T-helper 17 cell (primary cell): ENCODE results near the gene TRAIP. TPM values are rescaled to one million over a fixed set of nuclear protein-coding genes. Genes with fewer than 3 reads are reported as not detected.

Source experiments
- ATAC-seq: fragments of 150-1000 bp; cut with Tn5 transposase; 2 replicates; pipeline ENCODE4 v1.10.0; 2021; ENCODE audit warnings: mild to moderate bottlenecking, moderate library complexity
- DNase-seq, 3 donors: peaks; one replicate each; pipeline versions ENCODE4 v3.0.0 to v3.0.0-alpha.2; 2020 to 2021
- H3K9me3 ChIP-seq: one replicate; pipeline ENCODE4 v1.7.0; 2013; ENCODE audit warnings: low read length, mild to moderate bottlenecking; ENCODE audit not compliant: control insufficient read depth, poor library complexity, severe bottlenecking
- H3K27ac Mint-ChIP-seq: one replicate; pipeline ENCODE4 v1.8.0; 2022; ENCODE audit warnings: mild to moderate bottlenecking, moderate library complexity, mixed read lengths
- H3K27me3 Mint-ChIP-seq: one replicate; pipeline ENCODE4 v1.8.0; 2022; ENCODE audit warnings: mixed read lengths
- H3K36me3 Mint-ChIP-seq: one replicate; pipeline ENCODE4 v1.8.0; 2022; ENCODE audit warnings: low read depth, mixed read lengths
- H3K4me1 Mint-ChIP-seq: one replicate; pipeline ENCODE4 v1.8.0; 2022; ENCODE audit warnings: mild to moderate bottlenecking, mixed read lengths
- H3K4me3 Mint-ChIP-seq: one replicate; pipeline ENCODE4 v1.8.0; 2022; ENCODE audit warnings: mild to moderate bottlenecking, moderate library complexity, mixed read lengths
- total RNA-seq, 4 donors: library from RNA in 2 of 4; stranded (reverse) in 2 of 4; gene quantifications; one replicate each; pipeline ENCODE4 v1.2.3 and lab custom pipeline; 2022 to 2026

The TRAIP gene
- total RNA-seq, 2 donors from 2014 or later, result 4.8 to 5.5 TPM

DNA sequence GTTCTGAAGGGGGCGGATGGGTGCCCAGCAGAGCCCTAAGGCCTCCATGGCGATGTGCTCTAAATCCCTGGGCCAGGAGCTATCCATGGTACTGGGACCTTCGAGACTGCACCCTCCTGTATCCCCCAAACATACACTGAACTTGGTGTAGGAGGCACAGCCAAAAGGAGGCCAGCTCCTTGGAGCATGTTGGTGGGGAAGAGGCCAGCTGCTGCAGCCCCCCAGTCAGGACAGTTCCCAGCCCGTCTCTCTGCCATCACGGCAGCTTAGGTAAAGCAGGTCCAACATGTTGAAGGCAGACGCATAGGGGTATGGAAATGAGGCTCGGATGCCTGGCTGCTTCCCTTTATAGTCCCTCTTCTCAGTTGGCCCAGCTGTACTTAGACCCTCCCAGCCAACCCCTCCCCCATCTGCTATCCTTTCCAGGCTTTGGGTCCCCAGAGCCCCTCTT lies 11.5 kb upstream of the TRAIP start:
- ATAC-seq (peak; percentile 27), DNase-seq (no peak)
- Mint-ChIP-seq H3K36me3 (no peaks in the 10 kb centered on the region), H3K4me3 (peak overlapping the region; percentile 59), H3K4me1 (peaks cover 9% of the 10 kb centered on the region), H3K27me3 (peaks cover 54% of the 10 kb centered on the region), H3K27ac (no peak overlapping the region)
- H3K9me3 ChIP-seq, result no peaks in the 10 kb centered on the region

DNA sequence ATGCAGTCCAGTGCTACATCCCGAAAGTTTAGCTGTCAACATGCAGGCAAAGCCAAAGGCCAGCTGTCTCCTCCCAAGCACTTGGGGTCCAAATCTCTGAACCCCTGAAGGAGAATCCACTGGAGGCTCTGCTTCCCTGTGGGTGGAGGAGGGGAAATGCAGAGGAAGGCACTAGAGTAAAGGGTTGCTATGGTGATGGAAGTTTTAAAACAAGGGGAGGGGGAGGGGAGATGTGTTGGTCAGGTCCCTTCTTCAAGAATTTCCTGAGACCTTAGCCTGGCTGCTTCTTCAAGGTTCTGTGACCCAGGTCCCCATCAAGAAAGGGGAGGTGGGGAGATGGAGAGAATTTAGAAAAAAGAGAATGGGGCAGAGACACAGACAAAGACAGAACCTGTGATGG lies 11.0 kb upstream of the TRAIP start:
- Mint-ChIP-seq H3K27ac (no peak overlapping the region), H3K4me1 (peaks cover 7% of the 10 kb centered on the region), H3K36me3 (no peaks in the 10 kb centered on the region), H3K27me3 (peaks cover 59% of the 10 kb centered on the region), H3K4me3 (peak overlapping the region; percentile 47)
- no peak for ATAC-seq
- DNase-seq, result no peak
- H3K9me3 ChIP-seq, result no peaks in the 10 kb centered on the region

DNA sequence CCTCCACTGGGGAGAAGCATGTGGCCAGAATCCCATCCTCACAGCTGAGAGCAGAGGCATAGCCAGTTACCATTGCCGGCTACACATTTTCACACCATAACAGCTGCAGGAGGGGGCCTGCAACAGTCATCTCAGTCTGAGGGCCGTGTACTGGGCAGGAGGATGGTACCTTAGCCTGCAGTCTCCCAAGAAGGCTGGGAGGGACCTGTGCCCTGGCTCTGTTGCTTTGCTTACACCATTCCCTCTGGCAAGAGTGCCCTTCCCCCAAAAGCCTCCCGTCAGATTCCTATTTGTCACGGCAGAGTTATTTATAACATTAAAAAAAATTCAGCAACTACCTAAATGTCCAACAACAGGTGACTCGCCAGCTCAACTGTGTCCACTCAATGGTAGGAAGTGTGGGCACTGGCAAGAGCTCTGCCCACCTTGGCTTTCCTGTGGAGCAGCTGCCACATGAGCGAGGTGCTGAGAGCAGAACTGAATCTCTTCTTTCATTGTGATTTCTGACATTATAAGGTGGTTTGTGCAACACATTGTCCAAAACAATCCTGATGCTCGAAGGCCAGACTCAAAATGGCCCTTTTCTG lies 8.9 kb upstream of the TRAIP start:
- no peaks in the 10 kb centered on the region for H3K36me3 Mint-ChIP-seq
- ATAC-seq, result no peak
- no peaks in the 10 kb centered on the region for H3K9me3 ChIP-seq
- peaks cover 57% of the 10 kb centered on the region for H3K27me3 Mint-ChIP-seq
- DNase-seq, result no peak
- peaks cover 2% of the 10 kb centered on the region for H3K4me1 Mint-ChIP-seq
- no peak overlapping the region for H3K4me3 Mint-ChIP-seq
- no peak overlapping the region for H3K27ac Mint-ChIP-seq

DNA sequence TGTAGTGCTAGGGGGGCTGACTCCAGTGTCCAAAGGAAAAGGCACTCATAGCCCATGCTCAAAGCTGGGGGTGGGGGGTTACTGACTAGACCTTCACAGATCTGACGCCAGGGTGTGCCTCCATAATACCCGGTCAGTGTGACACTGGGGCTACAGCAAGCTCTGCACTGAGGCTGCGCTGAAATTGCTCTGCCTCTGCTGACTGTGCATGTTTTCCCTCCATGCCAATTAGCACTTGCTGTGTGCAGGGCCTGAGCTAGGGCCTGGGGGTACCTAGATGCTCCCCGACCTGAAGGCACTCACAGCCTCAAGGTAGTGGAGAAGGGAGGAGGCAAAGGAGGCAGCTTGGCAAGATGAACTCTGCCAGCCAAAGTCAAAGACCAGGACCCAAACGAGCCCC lies 8.1 kb upstream of the TRAIP start:
- Mint-ChIP-seq H3K27ac (no peak overlapping the region), H3K36me3 (no peaks in the 10 kb centered on the region), H3K27me3 (peaks cover 57% of the 10 kb centered on the region), H3K4me1 (peaks cover 2% of the 10 kb centered on the region), H3K4me3 (no peak overlapping the region)
- DNase-seq (no peak), ATAC-seq (no peak)
- H3K9me3 ChIP-seq, result no peaks in the 10 kb centered on the region

DNA sequence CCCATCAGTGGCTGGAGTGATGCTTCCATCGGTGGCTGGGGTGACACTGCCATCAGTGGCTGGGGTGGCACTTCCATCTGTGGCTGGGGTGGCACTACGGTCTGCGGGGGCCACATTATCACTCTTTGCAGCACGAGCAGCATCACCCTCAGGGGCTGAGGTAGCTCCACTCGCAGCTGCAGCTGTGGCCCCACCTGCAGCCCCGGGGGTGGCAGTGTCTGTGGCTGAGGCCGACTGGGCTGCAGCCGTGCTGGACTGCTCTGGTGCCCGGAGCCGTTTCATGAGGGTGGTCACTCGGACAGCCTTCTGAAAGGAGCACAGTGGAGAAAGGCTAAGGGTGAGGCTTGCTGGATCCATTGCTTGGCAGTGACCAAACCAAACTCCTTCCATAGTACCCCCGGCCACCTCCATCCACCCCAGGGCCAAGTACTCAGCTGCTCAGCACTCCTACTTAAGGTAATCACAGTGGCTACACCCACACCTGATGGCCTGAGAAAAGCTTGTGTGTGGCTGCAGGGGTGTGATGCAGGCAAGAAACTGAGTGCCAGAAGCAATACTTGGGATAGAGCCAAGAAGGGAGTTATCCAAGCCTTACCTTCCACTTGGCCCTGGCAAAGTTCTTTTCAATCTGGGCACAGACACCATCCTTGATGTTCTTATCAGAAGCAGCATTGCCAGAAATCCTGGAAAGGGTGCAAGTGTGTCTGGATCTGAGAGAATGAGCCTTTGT lies 3.4 kb upstream of the TRAIP start:
- Mint-ChIP-seq H3K4me3 (no peak overlapping the region), H3K36me3 (no peaks in the 10 kb centered on the region), H3K27ac (peak overlapping the region; percentile 45), H3K4me1 (peaks cover 11% of the 10 kb centered on the region), H3K27me3 (peaks cover 25% of the 10 kb centered on the region)
- ATAC-seq (no peak), DNase-seq (no peak)
- no peaks in the 10 kb centered on the region for H3K9me3 ChIP-seq

DNA sequence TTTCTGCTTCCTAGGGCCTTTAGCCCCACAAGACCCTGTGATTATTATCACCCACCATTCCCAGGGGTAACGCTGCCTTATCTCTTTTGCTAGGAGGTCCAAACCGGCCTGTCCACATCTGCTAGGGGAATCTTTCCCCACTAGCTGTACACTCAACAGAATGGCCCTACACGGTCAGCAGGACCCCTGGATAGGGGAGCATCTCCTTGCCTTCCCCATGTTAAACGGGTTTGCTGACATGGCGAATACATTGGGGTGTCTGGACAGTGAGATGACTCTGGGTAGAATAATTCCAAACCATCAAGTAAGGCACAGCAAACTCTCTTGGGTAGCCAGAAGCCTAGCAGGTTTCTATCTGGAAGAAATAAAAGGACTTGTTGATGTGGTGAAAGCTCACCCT lies 702 bp downstream of the TRAIP start:
- H3K4me3 Mint-ChIP-seq, result peak overlapping the region; percentile 86
- no peaks in the 10 kb centered on the region for H3K27me3 Mint-ChIP-seq
- DNase-seq, result no peak
- H3K27ac Mint-ChIP-seq, result no peak overlapping the region
- H3K36me3 Mint-ChIP-seq, result no peaks in the 10 kb centered on the region
- peaks cover 9% of the 10 kb centered on the region for H3K4me1 Mint-ChIP-seq
- H3K9me3 ChIP-seq, result no peaks in the 10 kb centered on the region
- no peak for ATAC-seq

DNA sequence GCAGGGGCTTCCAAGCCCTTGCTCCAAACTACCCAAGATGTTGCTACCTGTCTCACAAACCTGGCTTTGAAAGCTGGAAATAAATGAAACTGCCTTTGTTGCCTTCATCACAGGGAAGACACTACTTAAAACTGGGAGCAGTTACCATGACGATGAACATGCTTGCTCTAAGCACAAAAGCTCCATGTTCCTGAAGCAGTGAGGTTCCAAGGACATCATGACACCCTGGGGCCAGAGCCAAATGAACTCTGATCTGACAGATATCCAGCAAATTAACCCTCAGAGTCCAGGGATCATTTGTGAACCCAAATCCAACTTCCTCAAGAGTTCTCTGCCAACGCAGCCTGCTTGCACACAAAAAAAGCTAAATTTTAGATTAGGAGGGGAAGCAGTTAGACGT lies 10.7 kb downstream of the TRAIP start:
- Mint-ChIP-seq H3K4me3 (no peak overlapping the region), H3K27me3 (no peaks in the 10 kb centered on the region), H3K27ac (no peak overlapping the region), H3K36me3 (no peaks in the 10 kb centered on the region), H3K4me1 (no peaks in the 10 kb centered on the region)
- H3K9me3 ChIP-seq, result no peaks in the 10 kb centered on the region
- no peak for DNase-seq
- ATAC-seq, result no peak

DNA sequence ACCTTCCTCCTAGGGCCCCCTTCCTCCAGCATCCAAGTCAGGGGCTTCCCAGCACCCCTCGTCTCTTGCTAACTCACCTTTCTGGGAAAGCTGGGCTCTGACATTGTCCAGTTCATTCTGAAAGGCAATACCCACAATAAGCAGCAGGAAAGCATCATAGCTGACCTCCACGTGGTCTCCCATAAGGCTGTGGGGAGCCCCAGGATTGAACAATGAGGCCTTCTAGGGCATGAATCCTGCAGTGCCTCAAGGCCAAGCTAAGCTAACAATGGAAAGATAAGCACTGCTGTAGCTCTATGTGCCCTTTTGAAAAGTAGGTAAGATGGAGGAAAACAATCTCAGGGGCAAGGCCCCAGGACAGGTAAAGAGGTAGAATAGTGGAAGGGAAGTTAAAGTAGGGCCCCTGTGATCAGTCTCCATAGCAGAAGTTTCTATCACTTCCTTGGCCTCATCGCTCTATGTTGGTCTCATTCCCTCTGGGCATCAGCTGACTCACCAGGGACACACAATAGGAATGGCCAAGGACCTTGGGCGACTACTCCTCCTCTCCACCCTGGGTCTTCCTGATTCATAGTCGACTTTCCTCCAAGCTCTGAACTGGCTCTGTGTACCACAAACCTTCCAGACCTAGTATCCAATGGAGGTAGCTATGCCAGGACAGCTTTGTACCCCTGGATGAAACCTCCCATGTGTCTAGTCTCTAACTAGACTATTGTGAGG lies 11.7 kb downstream of the TRAIP start:
- no peaks in the 10 kb centered on the region for H3K27me3 Mint-ChIP-seq
- DNase-seq (no peak), ATAC-seq (no peak)
- no peak overlapping the region for H3K4me3 Mint-ChIP-seq
- no peaks in the 10 kb centered on the region for H3K9me3 ChIP-seq
- H3K36me3 Mint-ChIP-seq, result no peaks in the 10 kb centered on the region
- H3K4me1 Mint-ChIP-seq, result no peaks in the 10 kb centered on the region
- H3K27ac Mint-ChIP-seq, result no peak overlapping the region

DNA sequence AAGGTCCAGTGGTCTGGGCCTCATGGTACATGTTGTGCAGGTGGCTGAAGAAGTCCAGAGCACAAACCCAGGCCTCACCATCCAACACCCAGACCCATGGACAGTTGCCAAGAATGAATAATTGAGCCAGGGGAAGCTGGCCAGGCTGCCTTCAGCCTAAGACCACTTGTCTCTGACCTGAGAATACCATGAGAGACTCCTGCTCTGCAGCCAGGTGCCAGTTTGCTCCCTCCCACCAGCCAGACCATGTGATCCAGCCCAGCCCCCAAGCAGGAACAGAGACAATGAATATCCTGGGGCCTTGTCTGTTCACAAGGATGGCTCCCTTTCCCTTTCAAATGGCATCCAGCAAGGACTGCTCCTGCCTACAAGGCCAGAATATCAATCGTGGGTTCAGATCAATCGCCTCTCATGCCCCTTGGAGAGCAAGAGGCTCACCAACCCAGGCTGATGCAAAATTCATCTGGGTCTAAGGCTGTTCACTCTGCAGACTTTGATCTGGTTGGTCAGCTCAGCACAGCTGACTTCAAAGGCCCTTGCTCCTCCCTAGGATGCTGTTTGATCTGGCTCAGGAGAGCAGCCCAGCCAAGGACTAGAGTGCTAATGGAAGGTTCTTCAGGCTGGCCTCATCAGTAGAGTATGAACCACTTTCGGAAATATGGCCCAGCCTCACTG lies 13.4 kb downstream of the TRAIP start:
- ATAC-seq (no peak), DNase-seq (no peak)
- H3K27ac Mint-ChIP-seq, result no peak overlapping the region
- H3K9me3 ChIP-seq, result no peaks in the 10 kb centered on the region
- H3K36me3 Mint-ChIP-seq, result no peaks in the 10 kb centered on the region
- peaks cover 4% of the 10 kb centered on the region for H3K4me1 Mint-ChIP-seq
- H3K27me3 Mint-ChIP-seq, result no peaks in the 10 kb centered on the region
- no peak overlapping the region for H3K4me3 Mint-ChIP-seq

DNA sequence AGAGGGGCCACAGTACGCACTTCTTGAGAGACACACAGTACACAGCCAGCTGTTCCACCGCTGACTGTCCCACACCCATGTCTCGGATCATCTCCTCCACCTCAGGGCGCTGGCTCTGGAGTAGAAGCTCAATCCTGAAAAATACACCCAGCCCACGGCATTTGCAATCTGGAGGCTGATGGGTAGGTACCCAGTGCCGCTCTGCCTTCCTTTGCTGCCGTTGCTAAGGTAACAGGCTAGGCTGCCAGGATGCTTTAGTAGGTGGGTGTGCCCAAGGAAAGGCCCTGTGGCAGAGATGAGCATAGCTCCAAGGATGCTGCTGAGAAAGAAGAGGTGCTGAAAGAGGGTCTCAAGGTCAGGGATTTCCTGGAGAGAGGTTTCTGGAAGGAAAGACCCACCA lies 14.6 kb downstream of the TRAIP start:
- Mint-ChIP-seq H3K27ac (no peak overlapping the region), H3K4me1 (peaks cover 4% of the 10 kb centered on the region), H3K36me3 (no peaks in the 10 kb centered on the region), H3K4me3 (no peak overlapping the region), H3K27me3 (no peaks in the 10 kb centered on the region)
- no peak for DNase-seq
- no peak for ATAC-seq
- H3K9me3 ChIP-seq, result no peaks in the 10 kb centered on the region

DNA sequence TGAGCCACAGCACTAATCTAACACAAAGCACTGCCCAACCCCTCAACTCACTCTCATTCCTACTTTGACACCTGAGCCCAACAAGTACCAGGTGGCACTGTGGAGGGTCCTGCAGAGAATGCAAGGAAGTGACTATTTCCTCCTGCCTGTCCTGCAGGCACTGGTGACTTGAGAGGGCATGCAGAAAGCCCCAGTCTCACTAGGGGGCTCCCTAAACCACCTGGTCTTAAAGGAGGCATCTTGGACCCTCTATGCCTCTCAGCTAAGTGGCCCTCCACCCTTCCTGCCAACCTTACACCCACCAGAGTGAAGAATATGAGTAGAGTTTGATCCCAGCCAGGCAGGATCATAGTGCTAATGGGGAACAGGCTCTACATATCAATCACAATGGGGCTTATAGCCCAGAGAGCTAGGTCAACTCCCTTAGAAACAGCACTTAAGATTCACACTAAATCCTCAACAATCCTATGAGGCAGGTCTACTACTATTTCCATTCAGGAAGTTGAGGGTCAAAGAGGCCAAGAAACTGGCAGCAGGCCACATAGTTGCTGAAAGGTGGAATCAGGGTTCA lies 15.2 kb downstream of the TRAIP start:
- no peaks in the 10 kb centered on the region for H3K9me3 ChIP-seq
- Mint-ChIP-seq H3K36me3 (no peaks in the 10 kb centered on the region), H3K27me3 (no peaks in the 10 kb centered on the region), H3K4me1 (peaks cover 4% of the 10 kb centered on the region), H3K4me3 (no peak overlapping the region), H3K27ac (no peak overlapping the region)
- DNase-seq, result no peak
- no peak for ATAC-seq

DNA sequence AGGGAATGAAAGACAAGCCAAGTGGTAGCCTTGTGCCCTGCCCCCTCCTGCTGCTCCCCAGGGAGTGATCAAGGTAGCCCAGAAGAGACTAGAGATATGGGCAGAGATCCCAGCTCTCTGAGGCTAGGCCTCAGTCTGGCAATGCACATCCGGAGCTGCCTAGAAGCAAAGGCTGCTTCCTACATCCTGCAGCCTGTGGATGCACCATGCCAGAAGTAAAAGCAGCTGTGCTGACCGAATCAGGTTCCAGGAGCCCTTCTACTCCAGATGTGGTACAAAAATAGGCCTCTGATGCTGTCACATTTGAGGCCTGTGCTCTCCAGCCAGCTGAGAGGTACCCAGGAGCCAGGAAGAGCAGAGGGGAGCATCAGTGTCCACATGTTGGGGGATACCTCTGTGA lies 16.0 kb downstream of the TRAIP start:
- peak overlapping the region; percentile 6 for H3K27ac Mint-ChIP-seq
- H3K4me3 Mint-ChIP-seq, result no peak overlapping the region
- no peaks in the 10 kb centered on the region for H3K27me3 Mint-ChIP-seq
- DNase-seq, result no peak
- no peaks in the 10 kb centered on the region for H3K9me3 ChIP-seq
- no peaks in the 10 kb centered on the region for H3K36me3 Mint-ChIP-seq
- H3K4me1 Mint-ChIP-seq, result peaks cover 4% of the 10 kb centered on the region
- ATAC-seq, result no peak

DNA sequence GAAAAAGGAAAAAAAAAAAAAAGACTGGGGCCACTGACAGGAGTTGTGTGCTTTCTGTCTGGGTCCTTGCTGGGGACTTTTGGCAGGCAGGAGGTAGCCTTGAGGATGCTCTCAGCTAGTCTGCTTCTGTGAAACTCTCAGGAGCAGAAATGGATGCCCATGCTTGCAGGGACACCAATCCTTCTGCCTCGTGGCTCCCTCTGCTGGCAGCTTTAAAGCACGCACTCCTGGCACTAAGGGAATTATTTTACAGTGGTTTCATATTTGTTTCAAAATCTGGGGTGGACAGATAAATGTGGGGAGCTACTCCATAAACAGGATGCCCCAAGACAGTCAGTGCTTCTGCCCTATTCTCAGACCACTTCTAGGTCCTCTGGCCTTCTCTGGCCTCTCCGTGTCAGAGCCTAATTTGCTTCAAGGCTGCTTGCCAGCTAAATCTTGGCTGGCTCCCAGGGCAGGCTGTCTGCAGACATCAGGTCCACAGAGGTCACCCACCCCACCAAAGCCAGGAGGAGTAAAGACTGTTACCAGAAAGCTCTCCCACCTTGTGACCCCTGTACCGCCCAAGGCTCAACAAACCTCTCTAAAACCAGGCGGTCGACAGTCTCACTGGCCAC lies 17.1 kb downstream of the TRAIP start:
- no peaks in the 10 kb centered on the region for H3K27me3 Mint-ChIP-seq
- no peaks in the 10 kb centered on the region for H3K9me3 ChIP-seq
- H3K27ac Mint-ChIP-seq, result no peak overlapping the region
- peaks cover 4% of the 10 kb centered on the region for H3K4me1 Mint-ChIP-seq
- H3K4me3 Mint-ChIP-seq, result no peak overlapping the region
- H3K36me3 Mint-ChIP-seq, result peaks cover 2% of the 10 kb centered on the region
- peak; percentile 60 to 70 (median 63) for DNase-seq
- ATAC-seq, result peak; percentile 95
